Ovary (tissue), 9 donors: ENCODE results near the gene CACNB2. TPM values are rescaled to one million over a fixed set of nuclear protein-coding genes. Genes with fewer than 3 reads are reported as not detected.
A peak's percentile ranks its signal among the peaks of the same experiment; 100 is the strongest.
"Not testable (repeated sequence)": the region's sequence is repeated elsewhere in the genome, so short reads cannot be mapped to it uniquely, and the experiment has no call there.

ENCODE experiments used
- DNase-seq, 5 donors: peaks; one replicate each; pipeline ENCODE4 v3.0.0-alpha.2; 2019 to 2020
- H3K27ac ChIP-seq, 2 donors: fragments of 200-600 bp; one replicate each; pipeline versions ENCODE4 v1.5.1 to v1.8.0; 2019 to 2022
- H3K27me3 ChIP-seq: fragments of 200-600 bp; one replicate; pipeline ENCODE4 v1.8.0; 2022
- H3K36me3 ChIP-seq: fragments of 200-600 bp; sonication (generic); one replicate; pipeline ENCODE4 v1.5.1; 2019
- H3K4me1 ChIP-seq: one replicate; pipeline ENCODE4 v1.8.1; 2013; ENCODE audit warnings: mild to moderate bottlenecking, moderate library complexity; ENCODE audit not compliant: insufficient read depth
- H3K4me3 ChIP-seq: fragments of 200-600 bp; sonication (generic); one replicate; pipeline ENCODE4 v1.5.1; 2017
- H3K9me3 ChIP-seq, 2 donors: fragments of 200-600 bp in 1 of 2; sonication (generic) in 1 of 2; one replicate each; pipeline versions ENCODE4 v1.5.1 to v1.8.1; 2013 to 2019; ENCODE audit warnings: mild to moderate bottlenecking in 1 of 2, moderate library complexity in 1 of 2
- EP300 ChIP-seq: sonication (generic); formaldehyde crosslinking; IDR thresholded peaks from one replicate; pipeline ENCODE4 v1.6.1; 2017; ENCODE audit warnings: antibody characterized with exemption
- POLR2A ChIP-seq: fragments of 450-650 bp; IDR thresholded peaks from one replicate; pipeline ENCODE4 v1.6.1; 2017; ENCODE audit warnings: antibody characterized with exemption, mild to moderate bottlenecking, moderate library complexity
- WGBS, 3 donors: extraction: QIAGEN DNeasy Blood & Tissue Kit in 1 of 3; methylation state at CpG; one replicate each; pipeline versions ENCODE4 v1.1.5 to v1.1.7; 2013 to 2017; 5-methylcytosine and 5-hydroxymethylcytosine counted together
- intact Hi-C, 4 donors: fragments of 100-400 bp; cut with DNase I; formaldehyde crosslinking; loops; one replicate each; pipeline versions ENCODE4 v1.11.0 to v1.15.1; 2022 to 2023
- polyA plus RNA-seq, 2 donors: library from polyadenylated mRNA; stranded (reverse); fragments of 200-250 nt in 1 of 2; fragments of 350-450 nt in 1 of 2; fragmentation: Illumina TruSeq in 1 of 2; extraction: RNeasy Lipid Tissue Mini Kit (QIAGEN cat#74804) in 1 of 2; gene quantifications; one replicate each; pipeline ENCODE4 v1.2.3, GENCODE V29; 2013 to 2014
- total RNA-seq, 7 donors: library from RNA; depleted of rRNA in 2 of 7; stranded (reverse); fragments of >200 nt in 2 of 7; fragmentation: NEBNext Ultra II Directional in 3 of 7; extraction: Animal tissue kit (Norgen Biotek cat#: 25700) in 3 of 7; gene quantifications; one replicate each; pipeline versions ENCODE4 v1.1.0 to v1.2.4, GENCODE V29; 2016 to 2023
- TF ChIP-seq, protein P1 (sequence below), 3 donors: fragments of 450-650 bp in 2 of 3; fragments of 200-600 bp in 1 of 3; IDR thresholded peaks; one replicate each; pipeline versions ENCODE4 v1.5.1 to v1.8.0; 2016 to 2022; ENCODE audit warnings: antibody characterized with exemption in 3 of 3, mild to moderate bottlenecking in 1 of 3
- donor health status: DM: no; HTN: no; CAD: no; lungs with moderate emphysema.
- donor health status: DM: no; HTN: no; CAD: no.
- donor health status: Bipolar disorder and iron deficiency.
- donor health status: DM: yes; HTN: yes; CAD: no.
- donor health status: DM: no; HTN: no; CAD: no.
- donor health status: DM: yes; HTN: yes; CAD: no.

CACNB2 gene
- total and polyA plus RNA-seq, 9 donors = 8.9 to 60.9 (median 23.8) TPM

DNA sequence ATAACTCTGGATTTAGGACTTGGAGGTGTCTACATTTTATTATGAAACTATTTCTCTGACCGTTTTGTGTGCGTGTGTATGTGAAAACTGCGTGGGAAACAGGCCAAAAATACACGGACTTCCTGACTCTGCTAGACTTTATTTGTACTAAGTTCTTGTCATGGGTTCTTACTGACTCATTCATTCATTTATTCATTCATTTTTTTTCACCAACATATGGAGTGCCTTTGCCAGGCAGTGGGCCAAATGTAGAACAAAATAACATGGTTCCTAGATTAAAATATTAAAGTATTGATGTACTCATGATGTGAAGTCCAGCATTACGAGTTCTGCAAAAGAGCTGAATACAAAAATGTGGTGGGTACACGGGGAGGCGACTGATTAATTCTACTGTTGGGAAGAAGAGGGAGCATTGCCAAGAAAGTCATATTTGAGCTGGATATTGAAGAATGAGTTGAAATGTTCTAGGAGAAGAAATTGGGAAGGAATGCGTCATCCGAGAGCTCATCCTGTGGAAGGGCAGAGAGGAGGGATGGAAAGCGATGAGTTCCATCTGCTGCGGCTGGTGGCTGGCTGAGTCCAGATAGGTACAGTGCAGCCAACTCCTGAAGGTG lies 24.6 kb downstream of the CACNB2 start:
- intact Hi-C loops = no loop called here
- peaks cover 10% of the 10 kb centered on the region for H3K4me1 ChIP-seq
- no peaks in the 10 kb centered on the region for H3K27me3 ChIP-seq
- no peaks in the 10 kb centered on the region for H3K9me3 ChIP-seq
- H3K27ac ChIP-seq = no peak overlapping the region
- DNase-seq = peak in 3 of 5 donors; percentile 33 to 40 (median 36)
- 32 to 35% (median 35%) methylated on average over 11 of the region's 11 CpGs for WGBS, 3 donors
- H3K4me3 ChIP-seq = no peak overlapping the region
- H3K36me3 ChIP-seq = no peaks in the 10 kb centered on the region
- TF ChIP-seq EP300 = no peak
- TF ChIP-seq POLR2A = no peak
- TF ChIP-seq, protein P1, sequence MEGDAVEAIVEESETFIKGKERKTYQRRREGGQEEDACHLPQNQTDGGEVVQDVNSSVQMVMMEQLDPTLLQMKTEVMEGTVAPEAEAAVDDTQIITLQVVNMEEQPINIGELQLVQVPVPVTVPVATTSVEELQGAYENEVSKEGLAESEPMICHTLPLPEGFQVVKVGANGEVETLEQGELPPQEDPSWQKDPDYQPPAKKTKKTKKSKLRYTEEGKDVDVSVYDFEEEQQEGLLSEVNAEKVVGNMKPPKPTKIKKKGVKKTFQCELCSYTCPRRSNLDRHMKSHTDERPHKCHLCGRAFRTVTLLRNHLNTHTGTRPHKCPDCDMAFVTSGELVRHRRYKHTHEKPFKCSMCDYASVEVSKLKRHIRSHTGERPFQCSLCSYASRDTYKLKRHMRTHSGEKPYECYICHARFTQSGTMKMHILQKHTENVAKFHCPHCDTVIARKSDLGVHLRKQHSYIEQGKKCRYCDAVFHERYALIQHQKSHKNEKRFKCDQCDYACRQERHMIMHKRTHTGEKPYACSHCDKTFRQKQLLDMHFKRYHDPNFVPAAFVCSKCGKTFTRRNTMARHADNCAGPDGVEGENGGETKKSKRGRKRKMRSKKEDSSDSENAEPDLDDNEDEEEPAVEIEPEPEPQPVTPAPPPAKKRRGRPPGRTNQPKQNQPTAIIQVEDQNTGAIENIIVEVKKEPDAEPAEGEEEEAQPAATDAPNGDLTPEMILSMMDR (IDR thresholded peaks at IDR 0.05) = no peak

DNA sequence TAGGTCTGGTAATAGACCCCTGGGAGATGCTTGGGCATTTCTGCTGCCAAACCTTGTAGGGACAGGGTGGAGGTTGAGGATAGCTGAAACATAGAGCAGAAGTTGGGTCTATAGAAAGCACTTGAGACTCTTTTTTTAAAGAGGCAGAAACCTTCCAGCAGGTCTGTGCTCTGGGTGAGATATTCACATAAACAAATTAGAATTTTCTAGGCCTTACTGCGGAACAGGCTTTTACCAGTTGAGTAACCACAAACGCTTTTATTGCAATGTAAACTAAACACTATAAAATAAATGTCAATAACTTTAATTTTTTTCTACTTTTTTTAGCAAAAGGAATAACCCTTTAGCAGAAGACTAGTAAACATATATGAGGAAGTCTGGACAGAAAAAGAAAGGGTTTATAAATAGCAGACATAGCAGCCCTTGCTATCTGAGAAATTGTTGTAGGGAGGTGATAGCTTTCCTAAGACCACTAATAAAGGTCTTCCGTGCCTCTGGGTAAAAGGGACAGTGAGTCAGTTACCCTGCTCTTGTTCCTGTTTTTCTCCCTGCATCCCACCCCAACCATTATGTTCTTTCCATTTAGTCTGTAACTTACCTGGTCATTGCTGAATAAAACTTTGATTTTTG lies 38.7 kb downstream of the CACNB2 start:
- TF ChIP-seq EP300 = no peak
- no peak for TF ChIP-seq POLR2A
- TF ChIP-seq, protein P1 (IDR thresholded peaks at IDR 0.05) = no peak
- no peak overlapping the region for H3K4me3 ChIP-seq
- intact Hi-C loops = no loop called here
- H3K27me3 ChIP-seq = no peaks in the 10 kb centered on the region
- no peak for DNase-seq
- no peaks in the 10 kb centered on the region for H3K9me3 ChIP-seq
- WGBS, 3 donors = 26 to 41% (median 31%) methylated on average over 3 of the region's 3 CpGs
- H3K4me1 ChIP-seq = peaks cover 10% of the 10 kb centered on the region
- no peaks in the 10 kb centered on the region for H3K36me3 ChIP-seq
- H3K27ac ChIP-seq = peak overlapping the region in 1 of 2 donors; percentile 2

DNA sequence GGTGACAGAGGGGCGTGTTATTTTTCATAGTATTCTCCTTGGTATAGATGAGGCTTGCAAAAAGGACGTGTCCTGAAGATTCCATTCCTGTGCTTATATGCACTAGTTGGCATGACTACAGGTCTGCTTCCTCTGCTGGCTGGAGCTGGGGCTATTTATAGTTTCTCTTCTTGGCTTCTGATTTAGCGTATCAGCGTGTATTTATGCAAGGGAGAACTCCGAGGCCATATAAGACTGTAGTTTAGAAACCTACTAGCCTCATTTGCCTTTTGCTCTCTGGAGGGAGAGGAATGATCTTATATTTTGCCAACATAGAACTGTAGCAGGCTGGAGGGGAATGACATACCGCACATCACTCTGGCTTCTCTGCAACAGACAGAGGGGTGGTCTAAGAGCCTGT lies 39.7 kb downstream of the CACNB2 start:
- peaks cover 13% of the 10 kb centered on the region for H3K4me1 ChIP-seq
- no peak for TF ChIP-seq EP300
- no peak for TF ChIP-seq POLR2A
- TF ChIP-seq, protein P1 (IDR thresholded peaks at IDR 0.05) = no peak
- no peak overlapping the region for H3K4me3 ChIP-seq
- no peaks in the 10 kb centered on the region for H3K9me3 ChIP-seq
- 4 to 7% (median 5%) methylated on average over 6 of the region's 6 CpGs for WGBS, 3 donors
- H3K27me3 ChIP-seq = no peaks in the 10 kb centered on the region
- intact Hi-C loops = no loop called here
- no peaks in the 10 kb centered on the region for H3K36me3 ChIP-seq
- H3K27ac ChIP-seq = peak overlapping the region in 1 of 2 donors; percentile 16
- peak in 1 of 5 donors; percentile 29 for DNase-seq

DNA sequence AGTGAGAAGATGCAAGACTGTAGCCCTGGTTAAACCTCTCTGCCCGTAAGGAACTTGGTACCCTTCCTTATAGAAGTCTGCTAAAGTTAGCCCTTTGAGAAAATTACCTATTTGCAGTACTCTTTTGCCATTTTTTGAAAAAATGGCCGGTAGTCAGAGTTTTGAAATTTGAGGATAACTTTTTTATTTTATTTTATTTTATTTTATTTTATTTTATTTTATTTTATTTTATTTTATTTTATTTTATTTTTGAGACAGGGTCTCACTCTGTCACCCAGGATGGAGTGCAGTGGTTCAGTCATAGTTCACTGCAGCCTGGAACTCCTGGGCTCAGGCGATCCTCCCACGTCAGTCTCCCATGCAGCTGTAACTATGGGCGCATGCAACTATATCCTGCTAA lies 41.2 kb downstream of the CACNB2 start:
- H3K36me3 ChIP-seq, H3K9me3 ChIP-seq, DNase-seq, H3K4me3 ChIP-seq, H3K27me3 ChIP-seq, H3K27ac ChIP-seq, intact Hi-C loops: not testable (repeated sequence)
- WGBS, 3 donors = 96 to 98% (median 98%) methylated on average over 5 of the region's 5 CpGs
- H3K4me1 ChIP-seq = peaks cover 16% of the 10 kb centered on the region

DNA sequence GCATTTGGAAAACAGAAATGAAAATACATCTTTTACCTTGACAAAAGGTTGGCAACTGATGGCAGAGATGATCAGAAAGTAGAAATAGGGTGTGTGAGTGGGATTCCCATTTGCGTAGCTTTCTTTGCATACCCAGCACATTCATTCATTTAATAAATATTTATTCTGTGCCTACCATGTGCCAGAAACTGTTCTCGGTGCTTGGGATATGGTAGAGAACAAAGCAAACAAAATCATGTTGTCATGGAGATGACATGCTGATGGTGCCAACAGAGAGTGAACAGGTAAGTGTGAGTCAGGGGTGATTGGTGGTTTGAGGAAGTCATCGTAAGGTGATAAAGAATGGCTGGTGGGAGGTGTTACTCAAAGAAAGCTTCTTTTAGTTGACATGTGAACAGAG lies 45.4 kb downstream of the CACNB2 start:
- intact Hi-C loops = no loop called here
- H3K27ac ChIP-seq = no peak overlapping the region

More for the DNA sequence above, 45.4 kb downstream of the CACNB2 start:
- Histone ChIP-seq H3K27me3 (no peaks in the 10 kb centered on the region), H3K4me3 (no peak overlapping the region), H3K4me1 (peaks cover 12% of the 10 kb centered on the region), H3K9me3 (no peaks in the 10 kb centered on the region), H3K36me3 (no peaks in the 10 kb centered on the region)
- TF ChIP-seq, protein P1 (IDR thresholded peaks at IDR 0.05) = no peak
- TF ChIP-seq POLR2A (no peak), EP300 (no peak)
- 61 to 71% (median 69%) methylated on average over 3 of the region's 3 CpGs for WGBS, 3 donors
- DNase-seq = no peak
